GM19043 (cell line): ENCODE results near the gene CCDC136.

Experiments used
- ATAC-seq: cut with Tn5 transposase; IDR thresholded peaks from one replicate; pipeline ENCODE4 v1.9.1; 2021; ENCODE audit warnings: low read depth; ENCODE audit not compliant: unreplicated experiment

CCDC136 gene

DNA sequence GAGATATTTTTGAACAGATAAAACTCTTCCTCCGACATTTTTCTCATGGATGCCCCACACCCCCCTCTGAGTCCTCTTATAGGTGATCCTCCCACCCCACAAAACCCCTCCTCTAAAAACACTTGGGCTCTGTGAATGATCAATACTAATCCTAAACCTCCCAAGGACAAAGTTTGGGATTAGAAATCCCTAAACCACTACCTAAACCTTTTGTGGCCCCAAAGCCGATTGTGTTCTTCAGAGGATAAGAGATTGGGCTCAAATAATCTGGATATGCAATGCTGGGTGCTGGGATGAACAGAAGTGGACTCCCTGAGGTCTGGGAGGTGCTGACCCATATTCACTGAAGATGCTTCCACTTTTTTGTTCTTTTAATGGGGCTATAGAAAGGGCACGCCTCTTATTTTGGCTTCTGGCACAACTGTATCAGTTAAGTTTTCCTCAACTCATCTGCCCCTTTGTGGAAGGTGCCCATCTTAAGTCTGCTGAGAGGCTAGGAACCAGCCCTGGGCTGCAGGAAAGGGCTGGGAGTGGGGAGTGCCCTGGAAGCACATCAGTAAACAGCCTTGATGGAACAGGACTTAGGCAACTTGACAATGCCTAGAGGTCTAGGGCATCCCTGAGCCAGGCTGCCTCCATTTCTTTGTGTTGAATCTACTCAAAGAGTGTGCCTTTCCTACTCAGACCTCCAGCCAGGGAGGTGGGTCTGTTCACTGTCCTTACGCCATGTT, 15.9 kb upstream of the CCDC136 start, which contains the start of gene OPN1SW:
Gene OPN1SW (minus strand): TSS at position 51 of the 731 bp plus-strand sequence. CDS start 13 bp downstream, at position 38.
- ATAC-seq, result no peak

DNA sequence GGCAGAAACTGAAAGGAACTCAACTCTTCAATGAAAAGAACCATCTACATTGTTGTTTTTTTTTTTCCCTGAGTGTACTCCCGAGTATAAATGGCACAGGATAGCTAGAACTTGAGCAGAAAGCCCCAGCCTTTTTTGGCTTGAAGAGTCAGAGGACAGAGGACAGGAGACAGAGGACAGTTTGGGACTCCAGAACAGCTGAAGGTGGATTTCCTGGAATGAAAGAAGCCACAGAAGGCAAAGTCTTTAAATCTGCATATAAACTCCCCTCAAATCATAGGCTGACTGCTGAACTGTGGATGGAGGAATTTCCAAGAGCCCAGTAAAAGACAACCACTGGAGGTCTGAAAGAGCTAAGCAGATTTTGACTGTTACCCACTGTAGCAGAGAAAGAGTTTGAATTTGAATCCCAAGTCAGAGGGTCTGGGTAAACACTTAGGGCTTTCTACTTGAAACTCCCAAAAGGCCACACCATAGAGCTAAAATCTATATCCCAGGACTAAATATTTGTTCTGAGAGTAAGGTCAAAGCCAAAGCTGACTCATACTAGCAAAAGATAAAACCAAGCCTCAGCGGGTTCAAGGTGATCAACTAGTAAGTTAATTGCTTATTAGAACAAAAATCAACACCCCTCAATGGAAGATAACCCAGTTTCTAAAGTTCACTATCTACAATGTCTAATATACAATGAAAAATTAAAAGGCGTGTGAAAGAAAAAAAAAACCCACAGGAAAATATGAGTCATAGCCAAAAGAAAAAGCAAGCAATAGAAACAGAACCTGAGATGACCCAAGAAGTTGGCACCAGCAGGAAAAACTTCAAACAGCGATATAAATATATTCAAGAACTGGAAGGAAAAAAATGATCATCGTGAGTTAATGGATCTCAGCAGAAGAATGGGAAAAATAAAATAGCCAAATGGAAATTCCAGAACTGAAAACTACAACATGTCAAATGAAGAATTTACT, 14.3 kb upstream of the CCDC136 start:
- ATAC-seq, result no peak

DNA sequence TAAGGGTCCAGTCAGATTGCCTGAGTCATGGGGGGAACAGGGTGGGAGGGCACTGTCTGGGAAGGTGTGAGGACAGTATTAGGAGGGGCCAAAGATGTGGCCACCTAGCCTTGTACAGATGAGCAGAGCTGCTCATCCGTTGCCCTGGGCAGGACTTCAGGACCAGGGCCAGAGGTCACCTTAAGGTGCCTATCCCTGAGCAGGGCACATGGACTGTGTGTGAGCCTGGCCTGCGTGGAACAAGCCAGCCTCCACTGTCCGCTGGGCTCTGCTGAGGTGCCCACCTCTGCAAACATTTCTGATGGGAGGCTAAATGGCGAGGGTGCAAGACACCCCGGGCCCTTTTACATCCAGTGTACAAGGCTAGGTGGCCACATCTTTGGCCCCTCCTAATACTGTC, 12.8 kb upstream of the CCDC136 start:
- no peak for ATAC-seq

DNA sequence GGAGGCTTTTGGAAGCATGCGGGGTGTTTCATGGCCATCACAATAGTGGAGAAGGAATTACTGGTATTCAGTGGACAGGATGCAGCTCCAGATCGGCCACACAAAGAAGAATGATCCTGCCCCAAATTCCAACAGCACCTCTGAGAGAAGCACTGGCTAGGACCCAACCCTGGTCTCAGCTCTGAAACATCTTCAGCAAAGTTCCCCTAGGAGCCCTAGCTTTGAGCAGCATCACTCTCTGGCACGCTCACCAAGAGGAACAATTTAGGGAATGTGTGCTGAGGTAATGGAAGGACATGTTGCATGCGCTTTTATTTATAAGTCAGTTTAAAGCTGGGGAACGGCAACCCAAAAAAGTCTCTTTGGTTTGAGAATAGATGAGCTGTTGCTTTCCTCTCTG, 10.6 kb upstream of the CCDC136 start:
- no peak for ATAC-seq

DNA sequence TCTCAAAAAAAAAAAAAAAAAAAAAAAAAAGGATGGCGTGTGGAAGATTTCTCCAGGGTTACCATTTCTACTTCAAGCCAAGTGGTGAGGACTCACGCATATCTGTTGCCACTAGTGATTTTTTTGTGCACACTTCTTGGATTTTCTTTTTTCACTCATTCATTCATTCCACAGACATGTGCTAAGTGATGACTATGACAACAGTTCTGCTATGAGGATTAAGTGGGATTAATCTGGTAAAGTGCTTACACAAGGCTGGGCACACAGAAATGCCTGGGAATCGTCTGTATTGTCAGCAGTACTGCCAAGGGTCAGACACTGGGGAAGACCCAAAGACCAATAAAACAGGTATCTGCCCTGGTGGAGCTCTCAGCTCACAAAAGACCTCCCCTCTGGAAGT, 9.9 kb upstream of the CCDC136 start:
- no peak for ATAC-seq

DNA sequence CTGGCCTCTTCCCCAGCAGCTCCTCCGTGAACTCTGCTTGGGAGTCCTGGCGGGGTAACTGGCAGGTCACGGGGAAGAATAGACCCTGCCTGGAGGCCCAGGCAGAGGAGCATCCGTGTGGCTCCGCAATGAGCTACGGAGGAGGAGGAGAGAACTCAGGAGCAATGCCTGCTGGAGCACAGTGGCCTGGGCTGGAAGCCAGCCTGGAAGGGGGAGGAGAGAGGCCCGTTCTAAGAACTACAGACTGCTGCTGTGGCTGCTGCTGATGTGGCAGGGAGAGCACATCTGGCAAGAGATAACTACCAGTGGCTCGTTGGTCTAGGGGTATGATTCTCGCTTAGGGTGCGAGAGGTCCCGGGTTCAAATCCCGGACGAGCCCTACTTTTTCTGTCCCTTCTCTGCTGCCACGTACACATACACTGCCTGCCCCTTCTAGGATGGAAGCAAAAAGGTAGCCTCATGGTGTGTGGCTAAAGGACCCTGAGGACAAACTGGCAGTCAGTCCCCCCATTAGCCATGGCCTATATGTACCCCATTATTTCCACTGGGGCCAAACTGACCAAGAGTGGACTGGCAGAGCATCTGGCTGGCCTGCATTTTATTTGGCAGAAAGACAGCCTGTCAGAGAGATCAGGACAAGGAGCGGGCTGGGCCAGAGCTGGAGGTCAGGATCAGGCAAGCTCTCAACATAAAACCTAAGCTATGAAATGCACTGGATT, 8.5 kb upstream of the CCDC136 start:
- no peak for ATAC-seq

DNA sequence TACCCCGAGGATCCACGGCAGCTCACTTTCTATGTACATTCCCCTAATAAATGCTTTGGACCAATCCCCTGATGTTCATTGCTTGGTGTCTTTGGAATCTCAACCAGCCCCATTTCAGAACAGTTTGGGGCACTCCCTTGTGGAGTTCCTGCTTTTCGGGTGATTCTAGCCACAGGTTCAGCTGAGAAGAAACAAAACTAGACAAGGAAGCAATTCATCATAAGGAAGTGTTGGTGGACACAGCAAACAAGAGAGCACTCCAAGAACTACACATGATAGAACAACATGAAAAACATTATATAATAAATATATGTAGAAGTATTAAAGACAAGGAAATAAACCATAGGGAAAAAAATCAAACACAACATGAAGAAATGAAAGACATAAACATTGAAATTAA, 6.0 kb upstream of the CCDC136 start:
- no peak for ATAC-seq

DNA sequence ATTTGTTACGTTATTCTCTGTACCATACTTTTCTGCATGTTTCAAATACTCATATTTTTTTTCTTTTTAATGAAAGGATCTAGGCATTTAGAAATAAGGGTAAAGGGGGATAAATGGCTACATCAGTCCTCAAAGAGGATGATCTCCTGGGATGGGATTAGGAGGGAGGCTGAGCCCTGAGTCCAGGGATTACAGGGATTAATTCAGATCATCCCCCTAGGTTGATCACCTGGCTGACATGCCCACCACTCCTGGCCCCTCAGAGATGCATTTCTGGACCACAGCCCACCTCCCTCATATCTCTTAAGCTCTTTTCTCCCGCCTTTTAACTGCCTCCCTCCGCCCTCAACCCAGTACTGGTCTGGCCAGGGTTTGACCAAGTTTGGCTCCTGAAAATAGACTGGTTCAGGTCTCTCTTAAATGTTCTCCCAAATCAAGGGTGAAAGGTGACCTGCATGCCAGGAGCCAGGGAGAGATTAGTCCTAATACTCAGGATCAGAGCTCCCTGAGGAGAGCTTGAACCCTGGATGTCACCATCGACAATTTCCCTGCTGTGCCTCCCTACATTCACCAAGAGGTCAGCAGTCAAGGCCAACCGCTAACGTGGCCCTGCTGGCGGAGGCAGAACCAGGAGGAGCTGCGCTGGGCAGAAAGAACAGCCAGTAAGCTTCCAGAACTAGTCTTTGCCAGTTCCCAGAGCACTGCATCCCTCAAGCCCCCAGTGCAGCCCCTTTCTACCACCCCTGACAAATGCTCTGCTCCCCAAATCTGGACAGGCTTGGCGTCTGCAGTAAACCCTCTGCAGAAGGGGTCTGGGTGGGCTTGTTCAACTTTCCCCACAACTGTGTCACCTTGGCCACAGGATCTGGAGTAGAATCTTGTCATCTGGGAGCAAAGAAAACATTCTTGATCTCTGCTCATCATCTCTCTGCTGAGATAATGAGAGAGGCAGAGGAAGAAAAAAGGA, 3.0 kb upstream of the CCDC136 start:
- ATAC-seq, result no peak

DNA sequence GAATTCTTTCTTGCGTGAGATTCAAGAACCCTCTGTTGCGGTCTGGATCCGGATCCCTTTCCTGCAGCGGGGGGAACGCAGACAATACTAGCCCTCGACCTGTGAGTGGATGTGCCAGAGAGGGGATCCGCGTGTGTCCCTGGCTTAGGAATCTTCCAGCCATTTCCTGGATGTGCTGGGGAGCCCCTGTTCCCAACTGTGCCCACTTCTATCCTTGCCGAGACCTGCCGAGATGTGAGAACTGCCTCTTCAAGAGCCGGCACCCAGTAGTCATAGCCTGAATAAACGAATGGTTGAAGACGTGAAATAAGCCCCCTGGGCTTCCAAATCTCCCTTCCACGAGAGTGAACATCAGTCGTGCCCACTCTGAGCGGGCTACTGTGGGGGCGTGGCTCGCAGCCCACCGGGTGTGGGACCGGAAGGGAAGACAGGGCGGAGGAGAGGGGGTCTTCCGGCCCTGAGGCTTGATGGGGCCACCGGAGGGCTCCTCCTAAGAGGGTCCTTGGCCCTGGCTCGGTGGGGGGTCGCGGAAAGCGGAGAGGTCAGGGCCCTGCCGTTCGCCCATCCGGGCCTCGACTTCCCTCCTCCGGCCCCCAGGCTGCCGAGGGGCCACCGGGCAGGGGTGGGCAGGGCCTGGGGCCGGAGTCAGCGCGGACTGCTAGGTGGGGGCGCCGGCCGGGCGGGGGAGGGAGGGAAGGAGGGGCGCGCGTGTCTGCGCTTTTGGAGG, 1.3 kb upstream of the CCDC136 start:
- ATAC-seq, result no peak

DNA sequence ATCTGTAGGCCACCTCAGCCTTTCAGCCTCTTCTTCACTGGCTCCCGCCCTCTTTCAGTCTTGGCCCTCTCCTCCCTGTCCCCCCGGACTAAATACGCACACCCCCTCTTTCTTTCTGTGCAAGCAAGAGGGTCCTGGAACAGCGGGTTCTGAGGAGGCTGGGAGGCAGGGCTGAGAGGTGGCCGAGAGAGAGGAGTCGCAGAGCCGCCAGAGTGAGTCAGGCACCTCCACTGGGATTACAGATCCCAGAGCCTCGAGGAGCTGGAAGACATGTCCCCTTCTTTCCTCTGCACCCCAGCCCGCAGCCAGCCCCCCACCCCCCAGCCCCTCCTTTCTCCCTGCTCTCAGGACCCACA, 182 bp downstream of the CCDC136 start:
- ATAC-seq, result no peak

DNA sequence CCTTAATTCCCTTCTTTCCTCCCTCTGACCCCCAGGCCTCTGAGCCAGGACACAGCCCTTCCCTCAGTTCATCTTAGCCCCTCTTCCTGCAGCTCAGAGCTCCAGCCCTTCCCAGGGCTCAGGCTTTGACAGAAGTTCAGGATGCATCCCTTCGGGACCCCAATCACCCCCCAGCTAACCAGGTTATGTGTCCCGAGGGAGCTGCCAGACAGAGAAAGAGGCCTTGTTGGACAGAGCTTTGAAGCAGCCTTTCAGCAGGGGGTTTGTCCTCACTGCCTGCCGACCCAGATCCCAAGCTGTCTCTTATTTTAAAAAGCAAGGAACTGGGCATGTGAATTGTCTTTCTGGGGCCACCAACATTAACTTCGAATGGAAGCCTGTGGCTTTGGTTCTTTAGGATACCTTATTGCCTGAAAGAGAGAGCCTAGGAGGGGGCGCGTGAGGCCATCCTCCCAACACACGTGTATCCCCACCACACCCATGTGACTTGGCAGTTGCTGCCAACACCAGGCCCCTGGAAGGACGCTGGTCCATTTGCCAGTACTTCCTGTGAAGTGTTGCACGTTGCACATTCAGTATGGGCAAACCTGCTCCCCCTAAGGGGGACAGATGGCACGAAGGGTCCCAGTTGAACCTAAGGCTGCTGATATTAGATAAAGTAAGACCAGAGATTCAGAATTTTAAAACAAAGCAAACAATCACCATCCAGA, 858 bp downstream of the CCDC136 start:
- no peak for ATAC-seq

DNA sequence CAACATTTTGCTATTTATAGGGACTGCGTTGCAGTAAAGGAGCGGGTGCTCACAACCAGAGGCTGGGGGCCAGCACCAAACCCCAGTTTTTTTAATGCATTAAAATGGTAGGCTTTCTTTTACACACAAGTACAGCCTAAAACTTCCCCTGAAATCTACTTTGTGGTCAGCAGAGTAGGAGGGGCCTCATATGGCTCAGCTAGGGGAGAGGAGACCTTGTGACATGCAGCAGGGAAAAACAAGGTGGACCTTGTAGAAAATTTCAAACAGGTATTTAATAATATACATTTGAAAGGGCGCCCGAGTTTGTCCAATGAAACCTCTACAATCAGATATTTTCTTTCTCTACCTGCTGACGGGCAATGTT, 1.4 kb downstream of the CCDC136 start:
- ATAC-seq, result no peak

DNA sequence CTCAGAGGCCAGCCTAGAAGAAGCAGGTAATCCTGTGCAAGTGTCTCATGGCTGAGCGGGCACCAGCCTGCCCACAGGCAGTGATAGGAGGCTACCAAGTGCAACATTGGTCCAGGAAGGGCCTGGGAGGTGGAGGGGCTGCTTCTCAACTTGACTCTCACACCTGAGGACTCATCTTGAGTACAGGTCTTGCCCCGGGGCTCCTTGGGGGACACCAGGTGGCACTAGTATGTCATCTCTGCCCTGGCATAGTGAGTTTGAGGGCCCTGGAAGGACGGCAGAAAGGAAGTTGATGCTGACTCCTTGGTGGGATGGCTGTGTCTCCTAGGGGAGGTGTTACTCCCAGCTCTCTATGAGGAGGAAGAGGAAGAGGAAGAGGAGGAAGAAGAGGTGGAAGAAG, 2.3 kb downstream of the CCDC136 start:
- ATAC-seq, result no peak

DNA sequence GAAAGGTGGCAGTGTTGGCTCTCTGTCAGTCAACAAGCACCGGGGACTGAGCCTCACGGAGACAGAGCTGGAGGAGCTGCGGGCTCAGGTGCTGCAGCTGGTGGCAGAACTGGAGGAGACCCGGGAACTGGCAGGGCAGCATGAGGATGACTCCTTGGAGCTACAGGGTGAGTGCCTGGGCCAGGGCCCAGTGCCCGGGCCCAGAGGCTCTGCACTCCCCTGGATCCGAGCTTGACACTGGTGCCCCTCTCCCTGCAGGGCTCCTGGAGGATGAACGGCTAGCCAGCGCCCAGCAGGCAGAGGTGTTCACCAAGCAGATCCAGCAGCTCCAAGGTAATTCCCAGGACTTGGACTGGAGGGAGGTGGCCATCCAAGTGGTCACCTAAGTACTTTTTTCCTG, 2.7 kb downstream of the CCDC136 start:
- ATAC-seq, result no peak

DNA sequence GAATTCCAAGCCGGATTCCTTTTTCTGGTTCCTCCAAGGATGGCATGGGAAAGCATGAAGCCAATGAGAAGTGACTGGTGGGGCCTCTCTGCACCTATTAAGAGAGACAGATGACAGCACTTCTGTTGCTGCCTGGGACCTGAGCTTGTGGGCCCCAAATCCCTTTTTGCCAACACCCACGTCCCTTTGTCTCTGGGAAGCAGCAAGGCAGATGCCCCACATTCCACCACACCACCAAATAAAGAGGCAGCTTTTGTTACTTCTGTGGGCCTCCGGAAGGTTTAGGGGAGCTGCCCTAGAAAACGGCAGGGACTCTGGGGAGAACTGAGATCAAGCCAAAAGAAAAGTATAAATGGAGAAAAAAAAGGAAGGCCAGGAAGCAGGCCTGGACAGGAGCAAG, 3.4 kb downstream of the CCDC136 start:
- ATAC-seq, result no peak

DNA sequence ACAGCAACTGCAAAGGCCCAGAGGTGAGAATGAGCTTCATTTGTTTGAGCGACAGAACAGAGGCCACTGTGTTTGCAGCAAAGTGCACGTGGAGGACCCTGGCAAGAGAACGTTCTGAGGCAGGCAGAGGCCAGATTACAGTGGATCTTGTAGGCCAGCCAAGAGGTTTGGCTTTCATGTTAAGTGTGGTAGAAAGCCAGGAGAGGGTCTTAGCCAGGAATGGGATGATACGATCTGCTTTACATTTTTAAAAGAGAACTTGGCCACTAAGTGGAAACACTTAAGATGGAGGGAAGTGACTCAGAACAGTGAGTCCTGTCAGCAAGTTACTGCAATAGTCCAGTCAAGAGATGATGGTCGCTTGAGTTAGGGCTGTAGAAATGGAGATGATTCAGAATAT, 4.6 kb downstream of the CCDC136 start:
- ATAC-seq, result no peak

DNA sequence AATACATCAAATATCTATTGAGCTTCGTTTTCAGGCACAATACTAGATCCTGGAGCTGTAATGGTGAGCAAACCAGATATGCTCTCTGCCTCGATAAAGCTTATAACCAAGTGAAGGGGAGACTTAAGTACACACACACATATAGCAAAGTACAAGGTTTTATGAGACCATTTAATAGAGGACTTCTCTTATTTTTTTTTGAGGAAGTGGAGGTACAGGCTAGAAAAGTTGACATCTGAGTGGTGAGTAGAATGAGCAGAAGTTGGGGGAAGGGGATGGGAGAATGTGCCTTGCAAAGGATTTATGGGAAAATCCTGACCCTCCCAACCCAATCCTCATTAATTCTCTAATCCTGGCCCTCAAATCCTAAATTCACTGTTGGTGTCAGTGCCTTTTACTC, 7.7 kb downstream of the CCDC136 start:
- ATAC-seq, result no peak

DNA sequence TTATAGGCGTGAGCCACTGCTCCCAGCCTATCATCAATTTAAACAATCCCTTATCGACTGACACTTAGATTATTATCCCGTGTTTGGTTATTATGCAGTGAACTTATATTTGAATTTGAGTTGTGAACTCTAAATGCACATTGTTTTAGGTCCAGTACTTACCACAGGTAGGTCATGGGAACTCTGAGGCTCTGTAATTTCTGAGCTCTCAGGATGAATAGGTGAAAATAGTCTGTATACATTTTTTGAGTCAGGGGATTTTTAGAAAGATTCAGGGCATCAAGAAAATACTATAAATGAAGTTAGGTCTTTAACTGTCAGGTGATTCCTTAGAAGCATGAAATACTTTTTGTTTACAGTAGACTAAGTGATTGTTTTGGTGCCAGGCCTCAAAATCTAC, 8.8 kb downstream of the CCDC136 start:
- ATAC-seq, result no peak

DNA sequence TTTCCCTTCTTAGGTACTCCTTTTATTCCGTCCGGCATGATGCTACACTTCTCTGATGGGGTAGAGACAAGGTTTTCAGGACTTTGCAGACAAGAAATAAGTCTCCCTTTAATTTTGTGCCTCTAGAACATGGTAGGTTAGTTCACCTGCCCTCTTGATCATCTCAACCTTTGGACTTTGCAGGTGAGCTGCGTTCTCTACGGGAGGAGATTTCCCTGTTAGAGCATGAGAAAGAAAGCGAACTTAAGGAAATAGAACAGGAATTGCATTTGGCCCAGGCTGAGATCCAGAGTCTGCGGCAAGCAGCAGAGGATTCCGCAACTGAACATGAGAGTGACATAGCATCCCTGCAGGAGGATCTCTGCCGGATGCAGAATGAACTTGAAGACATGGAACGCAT, 9.2 kb downstream of the CCDC136 start:
- ATAC-seq, result no peak
